H7 (cell line): ENCODE data around the gene CFAP92. TPM values are rescaled to one million over a fixed set of nuclear protein-coding genes. Genes with fewer than 3 reads are reported as not detected.

Source experiments
- DNase-seq: peaks from one replicate; pipeline ENCODE4 v3.0.0; 2012
- H3K27me3 ChIP-seq: 2 replicates; pipeline ENCODE4 v1.6.0; 2011; ENCODE audit warnings: mild to moderate bottlenecking, low read length; ENCODE audit not compliant: control insufficient read depth, insufficient read depth
- H3K36me3 ChIP-seq: replicated peaks from 2 replicates; pipeline ENCODE4 v1.5.1; 2011; ENCODE audit warnings: low read length; ENCODE audit not compliant: control insufficient read depth, insufficient read depth
- H3K4me3 ChIP-seq: 2 replicates; pipeline ENCODE4 v1.5.1; 2011; ENCODE audit warnings: low read depth, mild to moderate bottlenecking, control low read depth, low read length, moderate library complexity; ENCODE audit not compliant: insufficient read depth
- total RNA-seq: library from RNA; depleted of rRNA; stranded (reverse); fragments of >200 nt; shearing (Covaris generic); gene quantifications from 2 replicates; pipeline ENCODE4 v1.2.3, GENCODE V29; 2014; rRNA removed

CFAP92 gene, protein sequence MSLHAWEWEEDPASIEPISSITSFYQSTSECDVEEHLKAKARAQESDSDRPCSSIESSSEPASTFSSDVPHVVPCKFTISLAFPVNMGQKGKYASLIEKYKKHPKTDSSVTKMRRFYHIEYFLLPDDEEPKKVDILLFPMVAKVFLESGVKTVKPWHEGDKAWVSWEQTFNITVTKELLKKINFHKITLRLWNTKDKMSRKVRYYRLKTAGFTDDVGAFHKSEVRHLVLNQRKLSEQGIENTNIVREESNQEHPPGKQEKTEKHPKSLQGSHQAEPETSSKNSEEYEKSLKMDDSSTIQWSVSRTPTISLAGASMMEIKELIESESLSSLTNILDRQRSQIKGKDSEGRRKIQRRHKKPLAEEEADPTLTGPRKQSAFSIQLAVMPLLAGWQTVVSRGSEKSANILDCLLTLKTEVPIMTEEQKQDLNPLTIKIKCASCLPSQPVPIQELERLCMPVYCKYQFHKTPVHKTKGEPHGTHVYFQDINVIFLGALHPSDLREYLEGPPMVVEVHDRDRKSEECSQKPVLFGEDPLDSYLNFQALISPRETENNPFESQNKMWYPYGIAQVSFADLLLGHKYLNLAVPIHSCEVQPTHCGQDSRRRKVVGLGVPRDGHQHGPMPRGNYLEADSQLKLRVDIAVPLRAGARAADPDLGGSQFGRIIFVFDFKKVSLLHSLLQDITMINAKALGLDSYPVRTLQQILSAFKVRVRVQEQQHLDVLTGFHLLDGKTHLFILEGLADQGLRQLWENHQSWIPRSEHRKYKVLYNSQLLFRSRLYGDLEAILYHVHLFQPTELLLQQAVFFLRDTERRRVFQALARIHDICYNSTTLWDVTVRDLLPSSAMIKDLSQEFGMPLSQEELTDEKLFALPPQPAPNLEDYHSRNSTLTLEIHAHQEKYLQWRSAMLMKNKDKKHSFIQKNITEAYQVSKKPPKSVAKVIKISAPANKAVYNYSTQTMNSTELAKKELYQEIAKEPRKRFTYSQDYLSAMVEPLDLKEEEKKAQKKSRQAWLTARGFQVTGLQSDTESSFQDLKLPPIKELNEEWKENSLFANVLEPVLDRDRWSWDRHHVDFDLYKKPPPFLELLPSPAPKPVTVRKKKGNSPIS
- total RNA-seq: 0.87 and 1.7 TPM in 2 replicates

DNA sequence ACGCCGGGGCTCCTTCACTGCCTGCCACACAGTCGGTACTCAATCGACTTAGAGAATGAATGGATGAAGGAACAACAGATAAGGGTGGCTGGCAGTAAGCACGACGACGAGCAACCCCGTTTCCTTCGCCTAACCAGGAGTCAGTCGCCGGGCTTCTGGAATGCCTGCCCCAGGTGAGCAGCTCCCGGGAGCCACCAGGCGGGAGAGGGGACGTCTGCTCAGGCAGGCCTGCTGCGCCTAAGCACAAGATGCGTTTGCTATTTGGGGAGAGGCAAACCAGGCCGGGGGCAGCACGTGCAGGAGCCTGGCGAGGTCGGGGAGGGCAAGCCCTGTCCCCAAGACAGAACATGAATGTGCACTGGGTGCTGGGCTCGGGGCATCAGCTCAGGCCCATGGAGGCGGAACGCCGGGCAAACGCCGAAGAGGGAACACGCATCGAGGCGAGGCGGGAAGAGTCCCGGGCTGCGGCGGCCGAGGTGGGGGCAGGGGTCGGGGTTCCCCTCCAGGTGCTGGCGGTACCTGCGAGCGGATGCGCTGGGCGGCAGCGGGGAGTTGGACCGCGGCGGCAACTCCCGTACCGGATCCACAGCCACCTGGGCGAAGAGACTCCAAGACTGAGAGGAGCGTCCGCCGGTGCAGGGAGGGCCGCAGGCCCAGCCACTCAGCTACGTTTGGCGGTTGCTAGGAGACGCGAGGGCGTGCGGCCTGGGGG lies at the start of gene CFAP92:
CFAP92 (minus strand) TSS at position 616 of the 712 bp plus-strand sequence. CDS start 772 bp downstream, outside the sequence.
- peak; percentile 98 for DNase-seq
- Histone ChIP-seq H3K27me3 (peaks cover 35% of the 10 kb centered on the region), H3K36me3 (no peaks in the 10 kb centered on the region), H3K4me3 (peak within 1 kb of the TSS; percentile 51)

DNA sequence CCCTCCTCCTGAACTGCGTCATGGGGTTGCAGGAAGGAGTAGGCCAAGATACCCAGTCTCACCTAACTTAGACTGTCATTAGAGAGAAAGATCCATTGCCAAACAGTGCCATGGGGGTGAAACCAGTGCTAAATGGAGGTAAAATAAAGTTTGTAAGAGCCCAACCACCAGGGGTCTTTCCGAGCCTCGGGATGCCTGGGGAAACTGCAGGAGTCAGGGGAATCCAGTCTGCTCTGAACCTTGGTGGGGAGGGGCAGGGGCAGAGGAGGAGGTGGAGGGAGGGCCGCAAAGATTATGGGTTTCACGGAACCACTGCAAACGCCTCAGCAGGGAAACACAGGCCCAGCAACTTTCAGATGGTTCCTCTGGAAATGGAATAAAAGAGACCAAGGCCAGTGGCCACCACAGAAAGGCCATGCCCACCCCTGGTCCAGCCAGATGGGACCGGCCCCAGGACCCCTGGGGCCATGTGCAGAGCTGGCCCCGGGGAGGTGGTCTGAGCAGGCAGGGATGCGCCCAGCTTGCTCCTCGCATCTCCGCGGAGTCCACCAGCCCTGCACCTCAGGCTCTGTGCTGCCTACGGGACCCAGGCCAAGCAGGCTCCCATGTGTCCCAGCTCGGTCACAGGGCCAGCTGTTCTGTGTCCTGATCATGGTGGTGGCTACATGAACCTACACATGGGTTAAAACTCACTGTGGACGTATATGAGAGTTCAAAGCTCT lies 46.9 kb upstream of the CFAP92 start:
- no peak overlapping the region for H3K4me3 ChIP-seq
- H3K36me3 ChIP-seq: no peaks in the 10 kb centered on the region
- peak; percentile 75 for DNase-seq
- H3K27me3 ChIP-seq: no peaks in the 10 kb centered on the region

GRCh38 chr3:129040039-129040336 lies 46.1 kb upstream of the CFAP92 start:
- peak; percentile 45 for DNase-seq
- H3K27me3 ChIP-seq: no peaks in the 10 kb centered on the region
- no peak overlapping the region for H3K4me3 ChIP-seq
- H3K36me3 ChIP-seq: no peaks in the 10 kb centered on the region

DNA sequence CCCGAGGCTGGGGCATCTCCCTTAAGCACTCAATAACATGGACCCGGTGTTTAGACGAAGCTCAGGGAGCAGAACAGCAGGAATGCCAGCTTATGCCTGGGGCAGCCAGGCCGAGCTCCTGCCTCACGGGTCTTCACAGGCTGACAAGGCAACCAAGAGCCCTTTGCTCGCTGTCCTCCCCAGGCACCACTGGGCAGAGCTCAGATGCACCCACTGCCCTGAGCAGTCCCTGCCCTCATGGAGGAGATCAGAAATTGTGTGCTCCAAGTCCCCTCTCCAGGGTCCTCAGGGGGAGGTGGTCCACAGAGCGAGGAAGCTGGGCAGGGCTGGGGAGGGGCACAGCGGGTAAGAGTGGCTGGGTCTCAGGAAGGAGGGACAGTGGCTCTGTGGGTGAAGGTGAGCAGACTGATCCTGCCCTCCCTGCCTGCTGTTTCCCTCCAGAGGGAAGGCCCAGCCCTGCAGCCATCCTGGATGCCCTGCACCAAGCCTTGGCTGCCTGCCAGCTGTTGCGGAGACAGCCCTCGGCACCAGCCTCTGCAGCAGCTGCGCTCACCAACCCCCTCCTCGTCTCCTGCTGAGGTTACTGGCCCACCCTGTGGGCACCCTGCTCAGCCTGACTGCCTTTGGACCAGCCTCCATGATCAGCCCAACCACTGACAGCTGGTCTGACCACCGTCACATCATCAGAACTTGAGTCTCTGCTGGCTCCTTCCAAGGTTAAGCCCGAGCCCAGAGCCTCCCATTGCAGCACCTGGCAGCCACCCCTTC lies 45.6 kb upstream of the CFAP92 start:
- no peaks in the 10 kb centered on the region for H3K36me3 ChIP-seq
- peak; percentile 51 for DNase-seq
- H3K27me3 ChIP-seq: no peaks in the 10 kb centered on the region
- no peak overlapping the region for H3K4me3 ChIP-seq

- Histone ChIP-seq H3K36me3 (no peaks in the 10 kb centered on the region), H3K27me3 (no peaks in the 10 kb centered on the region), H3K4me3 (no peak overlapping the region)
- peak; percentile 72 for DNase-seq
These were observed 44.4 kb upstream of the CFAP92 start for GRCh38 chr3:129038121-129038855.

GRCh38 chr3:129037093-129037419 lies 43.2 kb upstream of the CFAP92 start:
- Histone ChIP-seq H3K36me3 (no peaks in the 10 kb centered on the region), H3K27me3 (no peaks in the 10 kb centered on the region), H3K4me3 (no peak overlapping the region)
- no peak for DNase-seq

DNA sequence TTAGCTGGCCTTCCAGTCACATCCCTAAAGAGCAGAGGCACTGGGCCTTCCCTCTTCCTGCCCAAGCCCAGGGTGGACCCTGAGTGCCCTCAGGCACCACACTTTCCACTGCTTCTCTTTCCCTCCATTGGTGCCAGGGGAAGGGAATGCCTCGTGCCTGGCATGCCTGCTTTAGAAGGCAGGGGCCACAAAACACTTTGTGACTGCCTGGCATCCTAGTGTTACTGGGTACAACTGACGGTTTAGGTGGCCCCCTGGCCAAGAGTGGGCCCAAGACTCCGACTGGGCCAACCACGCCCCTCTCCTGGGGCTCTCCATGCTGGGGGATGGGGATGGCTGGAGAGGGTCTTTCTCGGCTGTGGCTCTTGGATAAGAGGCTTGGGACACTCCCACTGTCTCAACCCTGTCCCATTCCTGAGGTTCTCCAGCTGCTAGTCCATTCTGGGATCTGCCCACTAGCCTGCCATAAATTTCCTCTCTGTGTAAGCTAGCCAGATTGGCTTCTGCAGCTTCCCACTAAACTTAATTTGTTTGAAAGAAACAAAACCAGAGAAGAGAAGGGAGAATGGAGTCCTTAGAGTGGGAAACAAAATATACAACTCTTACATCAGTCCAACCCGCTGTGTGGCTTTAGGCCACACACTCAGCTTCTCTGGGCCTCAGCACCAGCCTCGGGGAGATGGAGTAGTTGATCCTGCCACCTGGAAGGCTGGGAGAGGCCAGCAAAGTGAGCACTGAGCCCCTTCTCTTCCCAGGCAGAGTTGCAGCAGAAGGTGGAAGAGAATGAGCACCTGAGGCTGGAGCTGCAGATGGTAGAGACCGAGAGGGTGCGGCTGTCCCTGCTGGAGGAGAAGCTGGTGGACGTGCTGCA lies 42.6 kb upstream of the CFAP92 start:
- Histone ChIP-seq H3K36me3 (no peaks in the 10 kb centered on the region), H3K4me3 (no peak overlapping the region), H3K27me3 (no peaks in the 10 kb centered on the region)
- peak; percentile 28 for DNase-seq

- Histone ChIP-seq H3K27me3 (no peaks in the 10 kb centered on the region), H3K4me3 (no peak overlapping the region), H3K36me3 (no peaks in the 10 kb centered on the region)
- no peak for DNase-seq
These were observed 41.7 kb upstream of the CFAP92 start for GRCh38 chr3:129035360-129036221.

- Histone ChIP-seq H3K36me3 (no peaks in the 10 kb centered on the region), H3K27me3 (no peaks in the 10 kb centered on the region), H3K4me3 (no peak overlapping the region)
- peak; percentile 81 for DNase-seq
These were observed 40.8 kb upstream of the CFAP92 start for GRCh38 chr3:129034642-129035041.

DNA sequence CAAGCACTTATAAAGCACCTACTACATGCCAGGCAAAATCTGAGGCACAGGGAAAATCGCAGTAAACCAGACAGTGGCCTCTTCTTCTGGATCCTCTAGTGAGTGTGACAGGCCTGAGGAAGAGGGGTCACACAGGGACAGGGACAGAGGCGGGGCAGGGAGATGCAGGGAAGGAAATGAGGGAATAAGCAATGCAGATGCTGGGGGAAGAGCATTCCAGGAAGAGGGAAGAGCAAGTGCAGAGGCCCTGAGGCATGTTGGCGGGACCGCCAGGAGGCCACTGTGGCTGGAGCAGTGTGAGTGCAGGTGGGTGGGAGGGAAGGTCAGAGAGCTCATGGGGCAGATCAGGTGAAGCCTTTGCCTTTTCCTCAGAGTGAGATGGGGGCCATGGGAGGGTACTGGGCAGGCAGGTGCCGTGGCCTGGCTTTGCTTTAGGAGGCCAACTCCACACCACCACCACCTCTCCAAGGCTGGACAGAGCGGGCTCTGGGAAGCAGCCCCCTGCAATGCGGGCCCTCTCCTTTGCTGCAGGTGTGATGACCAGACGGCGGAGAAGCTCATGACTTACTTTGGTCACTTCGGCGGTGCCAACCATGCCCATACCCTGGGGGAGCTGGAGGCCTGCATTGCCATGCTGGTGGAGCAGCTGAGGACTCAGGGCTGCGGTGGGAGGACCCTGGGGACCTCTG lies 39.9 kb upstream of the CFAP92 start:
- Histone ChIP-seq H3K27me3 (no peaks in the 10 kb centered on the region), H3K4me3 (no peak overlapping the region), H3K36me3 (no peaks in the 10 kb centered on the region)
- DNase-seq: no peak

DNA sequence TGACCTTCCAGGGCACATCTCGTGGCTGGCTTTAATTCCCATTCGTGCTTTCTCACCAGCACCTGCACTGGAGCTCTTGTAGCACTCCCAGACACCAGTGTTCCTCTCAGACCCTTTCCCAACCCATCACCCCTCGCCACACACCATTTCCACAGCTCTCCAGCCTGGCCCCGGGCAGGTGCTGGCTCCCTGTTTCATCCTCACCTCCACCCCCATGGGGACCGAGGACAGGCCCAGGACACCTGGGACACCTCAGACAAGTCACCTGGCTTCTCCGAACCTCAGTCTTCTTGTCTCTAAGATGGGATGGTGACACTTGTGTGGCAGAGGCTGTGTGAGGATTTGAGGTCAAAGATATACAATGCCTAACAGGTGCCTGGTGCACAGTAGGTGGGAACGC lies 39.3 kb upstream of the CFAP92 start:
- no peak for DNase-seq
- H3K4me3 ChIP-seq: no peak overlapping the region
- H3K27me3 ChIP-seq: no peaks in the 10 kb centered on the region
- H3K36me3 ChIP-seq: no peaks in the 10 kb centered on the region
